Activated effector memory CD4-positive, alpha-beta T cell treated with Interleukin-2 at 50 U/mL for 16 hours (primary cell): ENCODE measurements around the gene ERCC3.
"Not testable (repeated sequence)": the region's sequence is repeated elsewhere in the genome, so short reads cannot be mapped to it uniquely, and the experiment has no call there.

ENCODE experiments used
- DNase-seq: peaks from one replicate; pipeline ENCODE4 v3.0.0-alpha.2; 2020

ERCC3 gene

GRCh38 chr2:127224135-127224534, 69.8 kb downstream of the ERCC3 start:
- not testable (repeated sequence) for DNase-seq

- DNase-seq: no peak
Observed at GRCh38 chr2:127220768-127221527, 73.0 kb downstream of the ERCC3 start.

- DNase-seq: no peak
Observed at GRCh38 chr2:127220102-127220767, 73.7 kb downstream of the ERCC3 start, which contains the start of gene CYP27C1. TSS of gene CYP27C1 (minus strand) at chr2:127220299. CDS start at chr2:127220270, 29 bp downstream.

- DNase-seq: no peak
Observed at GRCh38 chr2:127219171-127220070, 74.5 kb downstream of the ERCC3 start.

GRCh38 chr2:127218812-127219170, 75.2 kb downstream of the ERCC3 start:
- no peak for DNase-seq

- DNase-seq: no peak
Observed at GRCh38 chr2:127217470-127218325, 76.2 kb downstream of the ERCC3 start.

- DNase-seq: no peak
Observed at GRCh38 chr2:127216593-127216992, 77.4 kb downstream of the ERCC3 start.

- DNase-seq: no peak
Observed at GRCh38 chr2:127216095-127216494, 77.8 kb downstream of the ERCC3 start.

GRCh38 chr2:127214201-127214600, 79.7 kb downstream of the ERCC3 start:
- not testable (repeated sequence) for DNase-seq

- DNase-seq: no peak
Observed at GRCh38 chr2:127208313-127208712, 85.6 kb downstream of the ERCC3 start.
